ENCODE data around the gene ELK4. TPM values are rescaled to one million over a fixed set of nuclear protein-coding genes. Genes with fewer than 3 reads are reported as not detected.

The ELK4 gene
- total and polyA plus RNA-seq, 2 of the 8 experiments (the other 6 are each of a cell fraction or from before 2014, with no cell fraction given): 2.9 to 26.3 TPM

DNA sequence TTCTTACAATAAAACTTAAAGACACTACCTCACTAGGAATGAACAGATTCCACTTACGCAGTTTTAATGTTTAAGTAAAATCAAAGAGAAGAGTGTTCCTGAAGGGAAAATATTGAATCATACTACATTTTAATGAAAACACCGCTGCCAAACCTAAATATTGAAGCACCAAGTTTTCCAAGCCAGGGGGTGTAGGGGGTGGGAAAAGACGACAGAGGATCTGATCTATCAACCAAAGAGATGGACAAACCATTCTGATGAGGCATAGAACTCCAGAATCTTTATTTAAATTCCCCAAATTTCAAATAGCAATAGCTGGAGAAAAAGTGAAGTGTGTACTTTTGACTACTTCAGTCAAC, 1.2 kb downstream of the ELK4 start:
- ChIA-PET CTCF (ENCODE audit: partially characterized antibody) (interaction anchor here (0.6 to 19.2 kb wide), 4 partner anchors 17 to 81 kb away, joined by 3 to 282 read pairs (median 61); no protein-coding TSS in a partner anchor), POLR2A (ENCODE audit: partially characterized antibody) (interaction anchor here (0.7 to 3.5 kb wide), 21 partner anchors 8 to 135 kb away, joined by 3 to 28 read pairs (median 7); partner anchors contain the start of gene SLC45A3)
- no peak overlapping the region for H4K5ac ChIP-seq (ENCODE audit: insufficient read length, low read depth, low read length)
- peak overlapping the region; percentile 72 to 90 (median 78) for H3K4me3 ChIP-seq (ENCODE audit: extremely low read depth in 1 of 4, insufficient read depth in 2 of 4, low read depth in 3 of 4, low read length in 4 of 4)
- no peak overlapping the region; the same call in 1 of the 2 replicates for H2BK12ac ChIP-seq (ENCODE audit: low read depth, low read length)
- H3K18ac ChIP-seq (ENCODE audit: extremely low read depth, low read length): no peak overlapping the region
- peaks cover 3% of the 10 kb centered on the region; the same call in 1 of the 2 replicates for H3K23me2 ChIP-seq (ENCODE audit: low read depth, low read length)
- no peak overlapping the region for H3K23ac ChIP-seq (ENCODE audit: insufficient read length)
- H3K56ac ChIP-seq (replicated peaks; ENCODE audit: insufficient read length, low read depth, low read length): peak overlapping the region; percentile 75
- DNase-seq (ENCODE audit: low read depth in 1 of 2, low spot score in 2 of 2) (no peak), FAIRE-seq (no peak)
- H3K27ac ChIP-seq (ENCODE audit: low read depth, low read length): peak overlapping the region; percentile 93
- no peak overlapping the region for H3K14ac ChIP-seq (ENCODE audit: insufficient read length)
- H2BK15ac ChIP-seq (ENCODE audit: low read length): no peak overlapping the region
- H3K4me1 ChIP-seq (replicated peaks in 1 of 4; ENCODE audit: control insufficient read depth in 3 of 4, insufficient read depth in 4 of 4, low read length in 3 of 4): no peaks in the 10 kb centered on the region; a peak in 2 of 7 replicates
- no peak overlapping the region for H3K4ac ChIP-seq (replicated peaks; ENCODE audit: insufficient read length, low read depth, low read length)
- 28% methylated on average over 3 of the region's 3 CpGs; no CpG with 5 or more reads in 1 of the 2 experiments for WGBS, 2 experiments (ENCODE audit: extremely low coverage in 1 of 2, insufficient coverage in 1 of 2, insufficient read length in 1 of 2, insufficient replicate concordance in 2 of 2, low coverage in 1 of 2, low lambda C conversion rate in 2 of 2, missing lambda C conversion rate in 1 of 2)
- H3K79me2 ChIP-seq (ENCODE audit: control insufficient read depth in 1 of 2, insufficient read depth in 2 of 2, low read length in 2 of 2): peaks cover 12 to 49% of the 10 kb centered on the region in 2 experiments
- peak overlapping the region; percentile 88 for H2BK5ac ChIP-seq (ENCODE audit: low read depth, low read length)
- no peaks in the 10 kb centered on the region for H3K27me3 ChIP-seq (replicated peaks in 1 of 4; ENCODE audit: control insufficient read depth in 3 of 4, extremely low read depth in 1 of 4, insufficient read depth in 3 of 4, low read length in 3 of 4)
- H2BK20ac ChIP-seq (ENCODE audit: low read length): no peak overlapping the region
- H4K91ac ChIP-seq (replicated peaks; ENCODE audit: insufficient read length, low read length): peak overlapping the region; percentile 2
- no peaks in the 10 kb centered on the region for H3K36me3 ChIP-seq (ENCODE audit: control insufficient read depth in 2 of 4, insufficient read depth in 4 of 4, low read length in 3 of 4)
- no peak overlapping the region for H4K8ac ChIP-seq (ENCODE audit: extremely low read depth, insufficient read depth, low read length)
- H2AK5ac ChIP-seq (ENCODE audit: low read depth, low read length): no peak overlapping the region
- H4K20me1 ChIP-seq (replicated peaks in 1 of 2; ENCODE audit: control insufficient read depth in 1 of 2, insufficient read depth in 2 of 2, low read length in 2 of 2): peaks cover 0 to 4% of the 10 kb centered on the region in 2 experiments
- H3K79me1 ChIP-seq (ENCODE audit: low read depth, low read length): peaks cover 3% of the 10 kb centered on the region; the same call in 1 of the 2 replicates
- no peak overlapping the region for H2BK120ac ChIP-seq (replicated peaks; ENCODE audit: low read depth, low read length)
- peak overlapping the region; percentile 58 to 86 for H3K4me2 ChIP-seq (ENCODE audit: insufficient read depth in 1 of 2, low read depth in 2 of 2, low read length in 2 of 2)
- H3K9ac ChIP-seq (replicated peaks in 1 of 4; ENCODE audit: extremely low read depth in 1 of 4, low read depth in 3 of 4, low read length in 3 of 4): peak overlapping the region; percentile 65 to 92 (median 89); a peak in 6 of 7 replicates
- no peaks in the 10 kb centered on the region for H3K9me3 ChIP-seq (ENCODE audit: insufficient read depth in 2 of 2, low read depth in 1 of 2, low read length in 1 of 2)
- no peak overlapping the region for H2AFZ ChIP-seq (ENCODE audit: low read length)
- no peak for TF ChIP-seq CHD2 (IDR thresholded peaks at IDR 0.05; ENCODE audit: low read length)
- TF ChIP-seq RFX5 (IDR thresholded peaks at IDR 0.05; ENCODE audit: borderline replicate concordance, low read depth, low read length): no peak
- no peak for TF ChIP-seq TAF1 (IDR thresholded peaks at IDR 0.05; ENCODE audit: low read depth, low read length)
- TF ChIP-seq MAFK (IDR thresholded peaks at IDR 0.05; ENCODE audit: low read depth, low read length): no peak
- TF ChIP-seq YY1 (IDR thresholded peaks at IDR 0.05; ENCODE audit: low read depth, low read length): no peak
